SK-N-SH (cell line): ENCODE results near the gene FKBP8. TPM values are rescaled to one million over a fixed set of nuclear protein-coding genes. Genes with fewer than 3 reads are reported as not detected.

Experiments used
- CTCF ChIA-PET: fragments of 300-600, 350-600 bp; formaldehyde crosslinking; extraction: SDS; loops from one replicate; lab custom pipeline; 2021; lab: Yijun Ruan, JAX
- POLR2A ChIA-PET: fragments of 350-600 bp; sonication (Branson Sonifier 250); formaldehyde crosslinking; extraction: SDS; loops from one replicate; lab custom pipeline; 2020; ENCODE audit warnings: antibody characterized with exemption, inconsistent platforms; lab: Yijun Ruan, JAX
- DNase-seq: peaks from one replicate; pipeline ENCODE4 v3.0.0; 2012
- H2AFZ ChIP-seq: fragments of 200-600 bp; sonication (generic); 2 replicates; pipeline ENCODE4 v1.8.1; 2016; ENCODE audit warnings: antibody characterized with exemption, mild to moderate bottlenecking, low read depth
- H3F3A ChIP-seq: fragments of 200-600 bp; sonication (generic); replicated peaks from 2 replicates; pipeline ENCODE3; 2016; ENCODE audit warnings: antibody characterized with exemption, mild to moderate bottlenecking; ENCODE audit not compliant: insufficient read depth
- H3K27ac ChIP-seq, 2 experiments: fragments of 200-500 bp in 1 of 2; fragments of 200-600 bp in 1 of 2; sonication (Bioruptor generic) in 1 of 2; sonication (generic), shearing (Covaris generic) in 1 of 2; 2 replicates each; pipeline versions ENCODE4 v1.5.1 to v1.6.1; 2014 to 2016; ENCODE audit warnings: low read depth in 2 of 2, inconsistent platforms in 1 of 2, low read length in 1 of 2, mild to moderate bottlenecking in 1 of 2, mixed read lengths in 1 of 2
- H3K27me3 ChIP-seq: fragments of 200-600 bp; sonication (generic), shearing (Covaris generic); 2 replicates; pipeline ENCODE4 v1.6.1; 2016; ENCODE audit warnings: mixed run types; ENCODE audit not compliant: insufficient read depth
- H3K36me3 ChIP-seq, 2 experiments: fragments of 200-500 bp in 1 of 2; fragments of 200-600 bp in 1 of 2; sonication (Bioruptor generic) in 1 of 2; sonication (generic) in 1 of 2; replicated peaks in 1 of 2; 2 replicates each; pipeline versions ENCODE3 to v1.5.1; 2014 to 2016; ENCODE audit warnings: low read length in 1 of 2, mild to moderate bottlenecking in 1 of 2; ENCODE audit not compliant: insufficient read depth in 2 of 2, control insufficient read depth in 1 of 2
- H3K4me1 ChIP-seq, 2 experiments: fragments of 200-500 bp in 1 of 2; fragments of 200-600 bp in 1 of 2; sonication (Bioruptor generic) in 1 of 2; sonication (generic), shearing (Covaris generic) in 1 of 2; 2 replicates each; pipeline versions ENCODE4 v1.5.1 to v1.6.1; 2014 to 2016; ENCODE audit warnings: low read depth in 1 of 2, low read length in 1 of 2, mixed run types in 1 of 2; ENCODE audit not compliant: insufficient read depth in 2 of 2, control insufficient read depth in 1 of 2
- H3K4me2 ChIP-seq: fragments of 200-600 bp; sonication (generic), shearing (Covaris generic); 2 replicates; pipeline ENCODE4 v1.6.1; 2017; ENCODE audit warnings: mixed run types
- H3K4me3 ChIP-seq, 2 experiments: fragments of 200-500 bp in 1 of 2; fragments of 200-600 bp in 1 of 2; sonication (Bioruptor generic) in 1 of 2; sonication (generic), shearing (Covaris generic) in 1 of 2; 2 replicates each; pipeline versions ENCODE4 v1.5.1 to v1.8.1; 2014 to 2016; ENCODE audit warnings: low read depth in 2 of 2, inconsistent platforms in 1 of 2, low read length in 1 of 2, mild to moderate bottlenecking in 1 of 2, mixed read lengths in 1 of 2, moderate library complexity in 1 of 2
- H3K79me2 ChIP-seq: fragments of 200-600 bp; sonication (generic); 2 replicates; pipeline ENCODE4 v1.8.1; 2017; ENCODE audit warnings: mild to moderate bottlenecking; ENCODE audit not compliant: insufficient read depth
- H3K9ac ChIP-seq: fragments of 200-600 bp; sonication (generic); 2 replicates; pipeline ENCODE4 v1.6.1; 2017; ENCODE audit warnings: mixed run types
- H3K9me2 ChIP-seq: fragments of 200-600 bp; sonication (generic); 2 replicates; pipeline ENCODE4 v1.6.1; 2017; ENCODE audit warnings: mixed run types
- H3K9me3 ChIP-seq: fragments of 200-600 bp; sonication (generic); 2 replicates; pipeline ENCODE4 v1.6.1; 2017; ENCODE audit warnings: mixed run types, mild to moderate bottlenecking, moderate library complexity
- H4K20me1 ChIP-seq: fragments of 200-600 bp; sonication (generic); 2 replicates; pipeline ENCODE4 v1.6.1; 2017; ENCODE audit warnings: mild to moderate bottlenecking, mixed run types; ENCODE audit not compliant: insufficient read depth
- CHD2 ChIP-seq: fragments of 150-350 bp; IDR thresholded peaks from 2 replicates; pipeline ENCODE4 v1.6.1; 2018; ENCODE audit warnings: low read length; ENCODE audit not compliant: partially characterized antibody
- EZH2phosphoT487 ChIP-seq: fragments of 200-600 bp; sonication (generic); IDR thresholded peaks from 2 replicates; pipeline ENCODE4 v1.6.1; 2017; ENCODE audit warnings: low read depth, mixed run types, mild to moderate bottlenecking, antibody characterized with exemption, moderate library complexity, borderline replicate concordance
- TCF12 ChIP-seq: IDR thresholded peaks from 2 replicates; pipeline ENCODE4 v1.4.0; 2012
- WGBS: methylation state at CpG from one replicate; pipeline ENCODE4 v1.1.6; 2017; ENCODE audit warnings: low lambda C conversion rate; 5-methylcytosine and 5-hydroxymethylcytosine counted together
- polyA plus RNA-seq, 3 experiments: library from polyadenylated mRNA; depleted of rRNA; stranded (reverse); fragments of >200 nt; gene quantifications; 2 replicates each; pipeline ENCODE4 v1.2.3, GENCODE V29; 2012
- TF ChIP-seq, protein P1 (sequence below): fragments of 150-350 bp; IDR thresholded peaks from 2 replicates; pipeline ENCODE4 v1.6.1; 2017; ENCODE audit warnings: antibody characterized with exemption, low read length, low read depth, borderline replicate concordance

Gene FKBP8
- polyA plus RNA-seq, 1 of the 3 experiments (the other 2 are of a cell fraction): 273 TPM

DNA sequence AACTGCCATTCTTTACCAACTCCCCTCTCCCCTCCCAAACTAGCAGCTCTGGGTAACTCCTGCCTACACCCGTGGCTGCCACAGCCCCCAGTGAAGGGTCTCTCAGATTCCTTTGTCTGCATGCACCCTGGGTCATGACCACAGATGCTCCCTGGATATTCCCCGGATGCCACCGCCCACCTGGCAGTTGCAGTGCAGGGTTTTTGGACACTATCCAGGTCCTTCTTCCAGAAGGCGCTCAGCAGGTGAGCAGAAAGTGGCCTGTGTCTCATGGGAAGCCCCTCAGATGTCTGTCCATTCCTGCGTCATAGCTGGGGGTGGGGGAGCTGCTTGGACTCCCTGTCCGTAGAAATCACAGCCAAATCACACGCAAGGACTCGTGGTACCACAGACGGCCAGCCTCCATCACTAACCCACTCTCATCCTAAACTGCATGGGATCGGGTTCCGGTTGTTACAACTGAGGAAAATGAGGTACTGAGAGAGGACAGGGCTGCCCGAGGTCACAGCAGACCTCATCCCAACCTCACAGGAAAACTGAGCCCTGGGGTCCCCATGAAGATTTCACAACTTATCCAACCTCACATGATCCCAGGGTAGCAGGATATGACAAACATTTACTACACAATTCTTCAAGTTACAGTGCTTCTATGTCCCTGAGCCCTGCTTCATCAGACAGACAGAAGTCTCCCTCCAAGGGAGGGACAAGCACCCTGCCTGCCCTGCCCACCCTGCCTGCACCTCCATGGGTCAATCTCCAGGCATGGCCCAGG lies 60.1 kb downstream of the FKBP8 start:
- Histone ChIP-seq H3K79me2 (peaks cover 96% of the 10 kb centered on the region), H3K4me1 (peaks cover 35 to 43% of the 10 kb centered on the region in 2 experiments; a peak in 2 of 4 replicates), H3K9ac (no peak overlapping the region), H3K27ac (no peak overlapping the region), H3K4me2 (no peak overlapping the region), H3K4me3 (no peak overlapping the region), H3F3A (no peaks in the 10 kb centered on the region), H3K27me3 (no peaks in the 10 kb centered on the region), H3K36me3 (no peaks in the 10 kb centered on the region), H3K9me2 (no peaks in the 10 kb centered on the region), H3K9me3 (no peaks in the 10 kb centered on the region), H2AFZ (no peak overlapping the region), H4K20me1 (peaks cover 43% of the 10 kb centered on the region)
- 77% methylated on average over 9 of the region's 12 CpGs for WGBS
- no peak for DNase-seq
- CTCF ChIA-PET: interaction anchor here (0.9 to 6.1 kb wide), 4 partner anchors 10 to 33 kb away, joined by 3 to 56 read pairs (median 6); no protein-coding TSS in a partner anchor
- POLR2A ChIA-PET: no interaction called here
- TF ChIP-seq TCF12: no peak
- no peak for TF ChIP-seq EZH2phosphoT487
- no peak for TF ChIP-seq CHD2
- TF ChIP-seq, protein P1, sequence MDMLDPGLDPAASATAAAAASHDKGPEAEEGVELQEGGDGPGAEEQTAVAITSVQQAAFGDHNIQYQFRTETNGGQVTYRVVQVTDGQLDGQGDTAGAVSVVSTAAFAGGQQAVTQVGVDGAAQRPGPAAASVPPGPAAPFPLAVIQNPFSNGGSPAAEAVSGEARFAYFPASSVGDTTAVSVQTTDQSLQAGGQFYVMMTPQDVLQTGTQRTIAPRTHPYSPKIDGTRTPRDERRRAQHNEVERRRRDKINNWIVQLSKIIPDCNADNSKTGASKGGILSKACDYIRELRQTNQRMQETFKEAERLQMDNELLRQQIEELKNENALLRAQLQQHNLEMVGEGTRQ: no peak

Other genes with a start within 250 kb of the FKBP8 start
- gene LSM4, start 220.5 kb downstream of the FKBP8 start, polyA plus RNA-seq (2012; rRNA removed): 235 and 277 TPM in 2 replicates
- 13.8 and 13.9 TPM in 2 replicates for gene PGPEP1, start 203.0 kb downstream of the FKBP8 start, polyA plus RNA-seq (2012; rRNA removed)
- 74.1 and 129 TPM in 2 replicates for gene GDF15, start 157.4 kb downstream of the FKBP8 start, polyA plus RNA-seq (2012; rRNA removed)
- not detected in 2 replicates for gene LRRC25, start 146.0 kb downstream of the FKBP8 start, polyA plus RNA-seq (2012; rRNA removed)
- gene SSBP4, start 124.2 kb downstream of the FKBP8 start, polyA plus RNA-seq (2012; rRNA removed): 22.5 and 24.9 TPM in 2 replicates
- 48.0 and 49.4 TPM in 2 replicates for gene ISYNA1, start 105.4 kb downstream of the FKBP8 start, polyA plus RNA-seq (2012; rRNA removed)
- 3.6 and 7.4 TPM in 2 replicates for gene ELL, start 21.5 kb downstream of the FKBP8 start, polyA plus RNA-seq (2012; rRNA removed)
- gene KXD1, start 14.3 kb upstream of the FKBP8 start, polyA plus RNA-seq (2012; rRNA removed): 151 and 165 TPM in 2 replicates
- 2,690 and 3,026 TPM in 2 replicates for gene UBA52, start 28.3 kb upstream of the FKBP8 start, polyA plus RNA-seq (2012; rRNA removed)
- 109 and 159 TPM in 2 replicates for gene REX1BD, start 45.2 kb upstream of the FKBP8 start, polyA plus RNA-seq (2012; rRNA removed)
- 0.71 and 0.84 TPM in 2 replicates for gene CRLF1, start 63.2 kb upstream of the FKBP8 start, polyA plus RNA-seq (2012; rRNA removed)
- 5.8 and 9.6 TPM in 2 replicates for gene TMEM59L, start 69.3 kb upstream of the FKBP8 start, polyA plus RNA-seq (2012; rRNA removed)
- 1.9 and 4.6 TPM in 2 replicates for gene KLHL26, start 93.5 kb upstream of the FKBP8 start, polyA plus RNA-seq (2012; rRNA removed)
- gene CRTC1, start 140.1 kb upstream of the FKBP8 start, polyA plus RNA-seq (2012; rRNA removed): 2.2 and 5.0 TPM in 2 replicates
- gene COMP, start 247.7 kb upstream of the FKBP8 start, polyA plus RNA-seq (2012; rRNA removed): 0.26 and 0.42 TPM in 2 replicates